HEK293T (cell line): ENCODE data around the gene TSKS.
A peak's percentile ranks its signal among the peaks of the same experiment; 100 is the strongest.

Experiments
- CTCF ChIA-PET: fragments of 350-600 bp; formaldehyde crosslinking; extraction: SDS; loops from one replicate; lab custom pipeline; 2021; ENCODE audit warnings: antibody characterized with exemption, inconsistent platforms; lab: Yijun Ruan, JAX
- POLR2A ChIA-PET: fragments of 350-600 bp; formaldehyde crosslinking; extraction: SDS; loops from one replicate; lab custom pipeline; 2020; ENCODE audit warnings: antibody characterized with exemption, inconsistent platforms; lab: Yijun Ruan, JAX
- DNase-seq: peaks from one replicate; pipeline ENCODE4 v3.0.0; 2012; ENCODE audit warnings: mixed read lengths; ENCODE audit errors: extremely low spot score
- ARNT ChIP-seq: fragments of 450-650 bp; IDR thresholded peaks from 2 replicates; pipeline ENCODE4 v1.6.1; 2017; ENCODE audit warnings: mild to moderate bottlenecking
- BHLHE40 ChIP-seq: fragments of 450-650 bp; IDR thresholded peaks from 2 replicates; pipeline ENCODE4 v1.6.1; 2016; ENCODE audit warnings: mild to moderate bottlenecking, moderate library complexity, borderline replicate concordance
- CTBP1 ChIP-seq: fragments of 450-650 bp; IDR thresholded peaks from 2 replicates; pipeline ENCODE4 v1.6.1; 2016; ENCODE audit warnings: borderline replicate concordance
- ELF4 ChIP-seq: fragments of 450-650 bp; IDR thresholded peaks from 2 replicates; pipeline ENCODE4 v1.6.1; 2017; ENCODE audit warnings: antibody characterized with exemption
- FOXA1 ChIP-seq: fragments of 450-650 bp; IDR thresholded peaks from 2 replicates; pipeline ENCODE4 v1.6.1; 2016; ENCODE audit warnings: mild to moderate bottlenecking
- FOXK2 ChIP-seq: fragments of 450-650 bp; IDR thresholded peaks from 2 replicates; pipeline ENCODE4 v1.6.1; 2016; ENCODE audit warnings: mild to moderate bottlenecking
- FOXM1 ChIP-seq: fragments of 450-650 bp; IDR thresholded peaks from 2 replicates; pipeline ENCODE4 v1.6.1; 2017; ENCODE audit warnings: mild to moderate bottlenecking, borderline replicate concordance
- HDGF ChIP-seq: fragments of 450-650 bp; IDR thresholded peaks from 2 replicates; pipeline ENCODE4 v1.6.1; 2017; ENCODE audit warnings: antibody characterized with exemption, borderline replicate concordance
- L3MBTL2 ChIP-seq: fragments of 450-650 bp; conservative IDR thresholded peaks from 2 replicates; pipeline ENCODE4 v1.6.1; 2016; ENCODE audit warnings: mild to moderate bottlenecking
- LEF1 ChIP-seq: fragments of 450-650 bp; IDR thresholded peaks from 2 replicates; pipeline ENCODE4 v1.6.1; 2017; ENCODE audit warnings: mild to moderate bottlenecking, borderline replicate concordance
- NFRKB ChIP-seq: fragments of 450-650 bp; IDR thresholded peaks from 2 replicates; pipeline ENCODE4 v1.6.1; 2016; ENCODE audit warnings: mild to moderate bottlenecking, moderate library complexity
- PKNOX1 ChIP-seq: fragments of 450-650 bp; IDR thresholded peaks from 2 replicates; pipeline ENCODE4 v1.6.1; 2016
- SP1 ChIP-seq: fragments of 450-650 bp; IDR thresholded peaks from 2 replicates; pipeline ENCODE4 v1.6.1; 2017
- SUZ12 ChIP-seq: fragments of 450-650 bp; IDR thresholded peaks from 2 replicates; pipeline ENCODE4 v1.6.1; 2016; ENCODE audit warnings: mild to moderate bottlenecking
- TARDBP ChIP-seq: fragments of 450-650 bp; IDR thresholded peaks from 2 replicates; pipeline ENCODE4 v1.6.1; 2016
- ZNF384 ChIP-seq: fragments of 450-650 bp; IDR thresholded peaks from 2 replicates; pipeline ENCODE4 v1.6.1; 2016

TSKS gene

GRCh38 chr19:49803529-49803856 is 40.4 kb upstream of the TSKS start:
- no peak for TF ChIP-seq ARNT
- TF ChIP-seq BHLHE40: no peak
- no peak for TF ChIP-seq ELF4
- ChIA-PET CTCF (no interaction called here), POLR2A (interaction anchor here (1.3 kb wide), 1 partner anchor 10 kb away, joined by 4 read pairs; the partner anchor contains the start of gene FUZ)
- DNase-seq: no peak

GRCh38 chr19:49802836-49803528 is 39.9 kb upstream of the TSKS start:
- ChIA-PET CTCF (no interaction called here), POLR2A (interaction anchor here (0.5 kb wide), 1 partner anchor 123 kb away, joined by 3 read pairs; no protein-coding TSS in a partner anchor)
- no peak for TF ChIP-seq FOXK2

GRCh38 chr19:49801966-49802661 is 39.0 kb upstream of the TSKS start:
- ChIA-PET CTCF (no interaction called here), POLR2A (interaction anchor here (0.5 to 1.5 kb wide), 2 partner anchors 11 to 122 kb away, joined by 3 to 4 read pairs; partner anchors contain the start of gene FUZ)
- DNase-seq: peak; percentile 63
- TF ChIP-seq PKNOX1 (peak; percentile 97), SUZ12 (no peak)

More at GRCh38 chr19:49802836-49803528, 39.9 kb upstream of the TSKS start:
- DNase-seq: no peak

- TF ChIP-seq ELF4: no peak
- no peak for TF ChIP-seq NFRKB
- TF ChIP-seq FOXK2: no peak
- no peak for TF ChIP-seq HDGF
- TF ChIP-seq FOXA1: no peak
- no peak for TF ChIP-seq BHLHE40
- no peak for TF ChIP-seq PKNOX1
- TF ChIP-seq SUZ12: no peak
- TF ChIP-seq CTBP1: no peak
- no peak for TF ChIP-seq ZNF384
- no peak for TF ChIP-seq SP1
- no peak for TF ChIP-seq FOXM1
- TF ChIP-seq ARNT: no peak
- TF ChIP-seq L3MBTL2: no peak
- no peak for TF ChIP-seq TARDBP
- ChIA-PET POLR2A (interaction anchor here (1.5 kb wide), 1 partner anchor 12 kb away, joined by 4 read pairs; the partner anchor contains the start of gene FUZ), CTCF (no interaction called here)
- no peak for DNase-seq
Observed at GRCh38 chr19:49801401-49801888, 38.3 kb upstream of the TSKS start.

GRCh38 chr19:49800771-49801170 is 37.7 kb upstream of the TSKS start:
- POLR2A ChIA-PET: interaction anchor here (0.7 to 1.5 kb wide), 2 partner anchors 13 to 50 kb away, joined by 3 to 4 read pairs; partner anchors contain the start of genes FUZ and PTOV1
- no peak for DNase-seq
- CTCF ChIA-PET: interaction anchor here (0.8 kb wide), 1 partner anchor 28 kb away, joined by 4 read pairs; no protein-coding TSS in a partner anchor
- TF ChIP-seq ELF4: no peak
- no peak for TF ChIP-seq CTBP1
- no peak for TF ChIP-seq FOXA1
- TF ChIP-seq TARDBP: no peak
- no peak for TF ChIP-seq ZNF384
- TF ChIP-seq SP1: no peak
- TF ChIP-seq SUZ12: no peak
- no peak for TF ChIP-seq BHLHE40
- no peak for TF ChIP-seq FOXM1
- TF ChIP-seq FOXK2: no peak
- TF ChIP-seq NFRKB: no peak
- no peak for TF ChIP-seq ARNT
- TF ChIP-seq HDGF: no peak
- no peak for TF ChIP-seq L3MBTL2
- no peak for TF ChIP-seq PKNOX1
- TF ChIP-seq LEF1: no peak

- CTCF ChIA-PET: interaction anchor here (0.6 kb wide), 1 partner anchor 102 kb away, joined by 3 read pairs; no protein-coding TSS in a partner anchor
- TF ChIP-seq PKNOX1: no peak
- no peak for TF ChIP-seq TARDBP
- no peak for TF ChIP-seq SUZ12
- TF ChIP-seq ELF4: no peak
- TF ChIP-seq LEF1: no peak
- TF ChIP-seq SP1: no peak
- TF ChIP-seq L3MBTL2: no peak
- no peak for TF ChIP-seq FOXK2
- TF ChIP-seq FOXM1: no peak
- no peak for TF ChIP-seq NFRKB
- TF ChIP-seq HDGF: no peak
- TF ChIP-seq ARNT: no peak
- DNase-seq: no peak
- POLR2A ChIA-PET: no interaction called here
Observed at GRCh38 chr19:49799798-49800376, 36.8 kb upstream of the TSKS start.
